ENCODE results near the gene PLCB1.

GRCh38 chr20:8601542-8601912, 469.5 kb downstream of the PLCB1 start:
- TF ChIP-seq, protein P1, sequence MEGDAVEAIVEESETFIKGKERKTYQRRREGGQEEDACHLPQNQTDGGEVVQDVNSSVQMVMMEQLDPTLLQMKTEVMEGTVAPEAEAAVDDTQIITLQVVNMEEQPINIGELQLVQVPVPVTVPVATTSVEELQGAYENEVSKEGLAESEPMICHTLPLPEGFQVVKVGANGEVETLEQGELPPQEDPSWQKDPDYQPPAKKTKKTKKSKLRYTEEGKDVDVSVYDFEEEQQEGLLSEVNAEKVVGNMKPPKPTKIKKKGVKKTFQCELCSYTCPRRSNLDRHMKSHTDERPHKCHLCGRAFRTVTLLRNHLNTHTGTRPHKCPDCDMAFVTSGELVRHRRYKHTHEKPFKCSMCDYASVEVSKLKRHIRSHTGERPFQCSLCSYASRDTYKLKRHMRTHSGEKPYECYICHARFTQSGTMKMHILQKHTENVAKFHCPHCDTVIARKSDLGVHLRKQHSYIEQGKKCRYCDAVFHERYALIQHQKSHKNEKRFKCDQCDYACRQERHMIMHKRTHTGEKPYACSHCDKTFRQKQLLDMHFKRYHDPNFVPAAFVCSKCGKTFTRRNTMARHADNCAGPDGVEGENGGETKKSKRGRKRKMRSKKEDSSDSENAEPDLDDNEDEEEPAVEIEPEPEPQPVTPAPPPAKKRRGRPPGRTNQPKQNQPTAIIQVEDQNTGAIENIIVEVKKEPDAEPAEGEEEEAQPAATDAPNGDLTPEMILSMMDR (conservative IDR thresholded peaks at IDR 0.05; ENCODE audit: low read depth, low read length), result no peak
- no peak for TF ChIP-seq POLR2A (IDR thresholded peaks at IDR 0.05; ENCODE audit: low read depth, low read length)
- TF ChIP-seq RAD21 (IDR thresholded peaks at IDR 0.05; ENCODE audit: low read length), result no peak
- TF ChIP-seq CEBPB (IDR thresholded peaks at IDR 0.05; ENCODE audit: low read depth, low read length), result no peak
- TF ChIP-seq MAZ (IDR thresholded peaks at IDR 0.05; ENCODE audit: borderline replicate concordance, low read depth, low read length), result no peak
- no peak for TF ChIP-seq CHD1 (IDR thresholded peaks at IDR 0.05; ENCODE audit: low read depth, low read length)
- no peak for TF ChIP-seq MAFK (IDR thresholded peaks at IDR 0.05; ENCODE audit: low read depth, low read length)
- no peak for TF ChIP-seq RFX5 (IDR thresholded peaks at IDR 0.05; ENCODE audit: low read depth, low read length)
